GM18861 (cell line): ENCODE results near the gene SPHK1.

Source experiments
- ATAC-seq: cut with Tn5 transposase; IDR thresholded peaks from one replicate; pipeline ENCODE4 v1.9.1; 2021; ENCODE audit not compliant: unreplicated experiment

Gene SPHK1

GRCh38 chr17:76363107-76363842, 21.1 kb upstream of the SPHK1 start:
- ATAC-seq: no peak

GRCh38 chr17:76365256-76365903, 19.0 kb upstream of the SPHK1 start:
- no peak for ATAC-seq

DNA sequence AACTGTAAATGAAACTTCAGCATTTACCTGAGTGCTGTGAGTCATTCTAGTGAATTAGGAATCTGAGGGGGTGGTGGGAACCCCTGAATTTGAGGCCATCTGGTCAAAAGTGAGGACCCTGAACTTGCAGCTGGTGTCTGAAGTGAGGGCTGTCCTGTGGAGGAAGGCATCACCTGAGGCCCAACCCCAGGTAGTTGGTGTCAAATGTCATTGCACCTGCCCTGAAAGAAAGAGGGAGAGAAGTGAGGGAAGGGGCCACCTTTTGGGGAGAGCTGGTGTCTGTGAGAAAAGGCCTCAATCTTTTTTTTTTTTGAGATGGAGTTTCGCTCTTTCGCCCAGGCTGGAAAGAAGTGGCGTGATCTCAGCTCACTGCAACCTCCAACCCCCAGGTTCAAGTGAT, 18.2 kb upstream of the SPHK1 start:
- no peak for ATAC-seq

- ATAC-seq: no peak
Observed at GRCh38 chr17:76367642-76368041, 16.8 kb upstream of the SPHK1 start.

DNA sequence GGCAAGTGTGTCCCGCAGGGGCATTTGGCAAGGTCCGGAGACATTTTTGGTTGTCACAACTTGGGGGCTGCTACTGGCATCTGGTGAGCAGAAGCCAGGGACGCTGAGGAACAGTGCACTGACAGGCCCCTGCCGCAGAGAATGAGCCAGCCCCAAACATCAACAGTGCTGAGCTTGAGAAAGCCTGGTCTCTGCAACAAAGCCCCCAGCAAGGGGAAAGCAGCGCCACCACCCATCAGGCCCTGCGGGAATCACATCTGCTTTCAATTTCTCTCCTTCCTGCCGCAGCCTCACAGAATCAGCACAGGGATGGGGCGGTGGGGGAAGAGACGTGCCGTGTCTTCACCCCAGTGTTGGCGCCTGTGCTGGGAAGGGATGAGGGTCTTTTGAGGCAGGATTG, 15.9 kb upstream of the SPHK1 start:
- ATAC-seq: no peak

DNA sequence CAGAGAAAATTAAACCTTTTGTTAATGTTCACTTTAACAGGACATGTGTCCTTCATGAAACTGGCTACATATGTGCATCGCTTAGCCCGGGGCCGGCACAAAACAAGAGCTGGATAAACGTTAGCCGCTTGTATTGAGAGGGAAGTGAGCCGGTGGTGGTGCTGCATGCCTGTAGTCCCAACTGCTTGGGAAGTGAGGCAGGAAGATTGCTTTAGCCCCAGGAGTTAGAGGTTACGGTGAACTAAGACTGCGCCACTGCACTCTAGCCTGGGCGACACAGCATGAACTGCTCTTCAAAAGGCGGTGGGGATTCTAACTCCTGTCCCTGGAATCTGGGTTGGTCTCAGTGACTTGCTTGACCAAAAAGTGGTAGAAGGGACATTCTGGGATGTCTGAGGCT, 15.0 kb upstream of the SPHK1 start:
- no peak for ATAC-seq

GRCh38 chr17:76369804-76370203, 14.6 kb upstream of the SPHK1 start:
- no peak for ATAC-seq

DNA sequence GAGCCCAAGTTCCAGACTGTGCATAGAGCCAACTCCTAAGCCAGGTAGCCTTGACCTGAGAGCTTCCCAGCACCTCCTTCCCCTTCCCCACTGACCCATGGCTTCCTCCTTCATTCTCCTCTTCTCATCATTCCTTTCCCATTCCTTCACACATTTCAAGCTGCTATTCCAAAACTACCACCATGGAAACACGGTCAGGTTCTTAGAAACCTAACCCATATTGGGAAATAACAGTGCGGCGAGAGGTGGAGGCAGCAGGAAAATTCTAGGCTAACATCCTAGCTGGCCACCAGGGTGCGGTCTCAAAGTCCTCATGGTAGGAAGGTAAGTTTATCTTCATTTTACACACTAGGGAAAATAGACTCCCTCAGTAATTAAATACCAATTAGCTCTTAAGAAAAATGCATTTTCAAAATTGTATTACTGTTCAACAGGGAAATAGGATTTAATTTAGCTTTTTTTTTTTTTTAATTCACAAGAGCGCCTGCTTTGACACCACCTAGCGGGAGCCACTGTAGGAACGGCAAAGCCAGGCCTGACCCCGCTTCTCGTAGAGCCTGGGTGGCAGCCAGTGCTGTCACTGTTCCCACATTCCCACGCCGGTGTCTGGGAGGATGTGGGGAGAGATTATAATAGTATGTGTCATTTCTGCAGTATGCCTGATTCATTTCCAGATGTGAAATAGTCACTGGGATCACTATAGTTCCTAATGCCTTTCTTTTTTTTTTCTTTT, 14.0 kb upstream of the SPHK1 start:
- ATAC-seq: no peak

DNA sequence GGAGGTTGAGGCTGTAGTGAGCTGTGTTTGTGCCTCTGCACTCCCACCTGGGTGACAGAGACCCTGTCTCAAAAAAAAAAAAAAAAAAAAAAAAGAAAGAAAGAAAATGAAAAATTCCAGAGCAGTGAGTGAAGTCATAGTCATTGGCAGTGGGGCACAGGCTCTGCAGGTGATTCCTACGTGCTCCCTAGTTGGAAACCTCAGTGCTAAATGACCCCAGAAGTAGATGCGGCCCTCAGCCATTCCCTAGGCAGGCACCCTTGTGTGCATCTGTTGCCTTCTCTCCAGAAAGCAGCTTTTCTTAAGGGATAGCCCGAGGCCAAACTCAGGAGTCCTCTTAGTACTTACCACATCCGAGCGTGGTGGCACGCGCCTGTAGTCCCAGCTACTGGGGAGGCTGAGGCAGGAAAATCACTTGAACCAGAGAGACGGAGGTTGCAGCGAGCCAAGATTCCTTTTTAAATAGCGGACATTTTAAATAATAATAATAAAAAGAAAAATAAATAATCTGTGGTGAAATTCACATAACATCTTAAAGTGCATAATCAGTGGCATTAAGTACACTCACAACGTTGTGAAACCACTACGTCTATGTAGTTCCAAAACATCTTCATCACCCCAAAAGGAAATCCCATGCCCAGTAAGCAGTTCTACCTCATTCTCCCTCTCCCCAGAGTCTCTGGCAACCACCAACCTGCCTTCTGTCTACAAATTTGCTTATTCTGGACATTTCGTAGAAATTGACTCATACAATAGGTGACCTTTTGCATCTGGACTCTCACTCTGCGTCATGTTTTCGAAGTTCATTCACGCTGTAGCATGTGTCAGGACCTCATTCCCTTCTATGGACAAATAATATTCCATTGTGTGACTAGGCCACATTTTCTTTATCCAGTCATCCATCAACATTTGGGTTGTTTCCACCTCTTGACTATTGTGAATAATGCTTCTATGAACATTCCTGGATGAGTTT, 12.5 kb upstream of the SPHK1 start:
- ATAC-seq: no peak

- no peak for ATAC-seq
Observed at GRCh38 chr17:76376318-76377133, 7.9 kb upstream of the SPHK1 start.

GRCh38 chr17:76378548-76379274, 5.7 kb upstream of the SPHK1 start:
- ATAC-seq: no peak

DNA sequence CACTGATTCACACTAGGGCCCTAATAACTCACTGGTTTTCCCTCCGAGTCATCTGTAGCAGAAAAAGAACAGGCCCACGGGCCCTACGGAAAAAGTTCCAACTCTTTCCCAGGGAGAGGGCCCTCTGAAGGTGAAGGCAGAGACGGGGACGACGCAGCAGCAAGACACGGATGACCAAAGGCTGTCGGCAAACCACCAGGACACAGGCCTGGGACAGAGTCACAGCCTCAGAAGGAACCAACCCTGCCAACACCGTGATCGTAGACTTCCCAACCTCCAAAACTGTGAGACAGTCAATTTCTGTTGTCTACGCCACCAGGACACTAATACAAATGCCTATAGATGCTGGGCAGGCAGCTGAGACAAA, 5.2 kb upstream of the SPHK1 start:
- no peak for ATAC-seq

DNA sequence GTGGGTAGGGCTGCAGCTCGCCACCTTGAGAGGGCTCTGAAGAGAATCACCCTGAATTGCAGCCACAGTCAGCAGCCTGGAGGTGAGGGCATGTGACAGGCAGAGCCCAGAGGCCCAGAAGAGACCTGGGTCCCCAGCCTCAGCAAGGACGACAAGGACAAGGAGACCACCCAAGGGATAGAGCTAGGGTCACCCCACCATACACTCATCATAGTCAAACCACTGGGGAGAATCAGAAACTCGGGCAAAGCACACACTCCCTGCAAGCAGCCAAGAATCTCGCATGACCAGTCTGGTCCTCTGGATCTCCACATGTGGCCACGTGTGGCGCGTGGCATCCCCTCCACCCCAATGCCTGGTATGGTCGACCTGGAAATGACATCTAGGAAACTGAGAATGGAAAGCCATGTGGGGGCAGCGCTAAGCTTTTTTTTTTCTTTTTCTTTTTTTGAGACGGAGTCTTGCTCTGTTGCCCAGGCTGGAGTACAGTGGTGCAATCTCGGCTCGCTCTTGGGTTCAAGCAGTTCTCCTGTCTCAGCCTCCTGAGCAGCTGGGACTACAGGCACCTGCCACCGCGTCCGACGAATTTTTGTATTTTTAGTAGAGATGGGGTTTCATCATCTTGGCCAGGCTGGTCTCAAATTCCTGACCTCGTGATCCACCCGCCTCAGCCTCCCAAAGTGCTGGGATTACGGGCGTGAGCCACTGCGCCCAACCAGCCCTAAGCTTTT, 4.6 kb upstream of the SPHK1 start:
- no peak for ATAC-seq

- no peak for ATAC-seq
Observed at GRCh38 chr17:76381633-76382350, 2.6 kb upstream of the SPHK1 start.

- no peak for ATAC-seq
Observed at GRCh38 chr17:76382351-76382802, 2.0 kb upstream of the SPHK1 start.

DNA sequence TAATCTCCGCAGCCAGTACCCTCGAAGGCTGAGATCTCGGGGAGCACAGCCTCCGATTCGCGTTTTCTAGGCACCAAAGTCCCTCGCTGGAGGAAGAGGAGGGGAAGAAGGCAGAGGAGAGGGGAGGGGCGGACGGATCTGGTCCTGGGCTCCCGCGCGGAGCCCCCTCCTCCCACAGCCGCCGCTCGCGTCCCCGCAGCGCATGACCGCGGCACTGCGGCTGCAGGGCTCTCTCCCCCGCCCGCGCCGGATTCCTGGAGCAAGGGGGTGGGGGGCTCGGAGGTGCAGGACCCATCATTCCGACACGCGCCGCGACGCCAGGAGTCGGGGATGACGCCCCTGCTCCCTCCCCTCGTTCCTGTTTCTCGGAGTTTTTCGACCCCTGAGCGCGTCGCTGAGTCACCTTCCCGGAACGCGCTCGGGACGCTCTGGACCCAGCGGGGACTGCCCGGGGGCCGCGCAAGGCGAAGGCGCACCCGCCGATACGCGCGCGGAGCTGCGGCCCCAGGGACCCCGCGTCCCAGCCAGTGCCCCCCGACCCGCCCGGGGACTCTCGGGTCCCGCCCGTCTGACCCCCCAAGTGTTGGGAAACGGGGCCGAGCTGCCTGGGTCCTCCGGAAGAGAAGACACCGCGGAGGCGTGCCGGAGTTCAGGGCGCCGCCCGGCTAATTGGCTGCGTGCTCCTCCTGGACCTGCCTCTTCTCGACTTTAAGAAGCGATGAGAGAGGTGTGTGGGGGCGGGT, 1.4 kb upstream of the SPHK1 start:
- ATAC-seq: no peak

DNA sequence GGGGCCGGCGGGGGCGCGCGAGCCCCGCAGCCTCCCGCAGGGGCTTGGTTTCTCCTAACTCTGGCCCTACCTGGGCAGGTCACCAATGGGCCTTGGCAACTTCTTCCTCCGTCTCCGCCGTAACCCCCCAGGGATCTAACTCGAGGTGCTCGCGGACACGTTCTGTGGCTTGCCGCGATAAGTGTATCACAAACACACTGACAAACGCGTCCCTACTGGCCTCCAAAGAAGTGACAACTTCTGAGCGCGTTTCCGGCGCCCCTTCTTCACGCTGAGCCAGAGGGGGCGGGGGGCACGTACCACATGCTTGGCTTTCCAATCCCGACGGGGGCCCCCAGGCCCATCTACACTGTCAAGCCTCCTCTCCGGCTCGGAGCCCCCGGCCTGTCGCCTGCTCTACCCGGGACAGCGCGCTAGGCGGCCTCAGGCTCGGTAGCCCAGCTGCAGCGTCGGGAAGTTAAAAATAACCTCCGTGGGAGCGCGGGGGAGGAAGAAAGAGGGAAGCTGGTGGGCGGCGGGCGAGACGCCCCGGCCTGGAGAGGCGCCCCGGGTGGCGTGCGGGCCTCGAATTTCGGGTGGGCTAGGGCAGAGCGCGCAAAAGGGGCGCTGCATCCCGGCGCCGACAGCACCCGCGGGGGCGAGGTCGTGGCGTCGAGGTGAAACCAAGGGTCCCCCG, 725 bp upstream of the SPHK1 start:
- ATAC-seq: no peak
